Right lobe of liver (tissue), 4 donors: Measurements from ENCODE around the gene MFRP.

Experiments
- POLR2A ChIP-seq: fragments of 450-650 bp; IDR thresholded peaks from one replicate; pipeline ENCODE4 v1.6.1; 2017; ENCODE audit warnings: antibody characterized with exemption, mild to moderate bottlenecking
- TF ChIP-seq, protein P1 (sequence below), 4 donors: fragments of 200-600 bp in 3 of 4; fragments of 450-650 bp in 1 of 4; IDR thresholded peaks; one replicate each; pipeline versions ENCODE4 v1.5.1 to v1.8.0; 2016 to 2022; ENCODE audit warnings: antibody characterized with exemption in 4 of 4, mild to moderate bottlenecking in 2 of 4
- donor health status: DM: no; HTN: no; CAD: no.
- donor health status: DM: no; HTN: no; CAD: no.
- donor health status: DM: no; HTN: yes; CAD: no.

DNA sequence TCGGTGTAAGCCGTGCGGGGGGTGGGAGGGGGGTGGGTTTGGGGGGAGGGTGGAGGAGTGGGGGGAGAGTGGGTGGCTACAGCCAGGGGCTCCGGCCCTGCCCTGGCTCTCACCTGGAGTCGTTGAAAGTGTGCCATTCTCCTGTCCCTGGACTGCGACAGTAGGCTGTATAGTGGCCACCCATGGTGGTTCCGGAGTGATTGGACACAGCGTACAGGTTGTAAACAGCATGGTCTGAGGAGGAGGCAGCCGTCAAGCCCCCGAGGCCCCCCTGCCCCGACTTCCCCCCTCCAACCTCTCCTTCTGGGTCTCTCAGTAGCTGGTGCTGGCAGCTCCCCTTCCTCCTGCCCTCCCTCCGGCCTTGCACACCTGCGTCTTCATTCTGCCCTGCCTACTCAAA, 10.6 kb upstream of the MFRP start:
- TF ChIP-seq, protein P1, sequence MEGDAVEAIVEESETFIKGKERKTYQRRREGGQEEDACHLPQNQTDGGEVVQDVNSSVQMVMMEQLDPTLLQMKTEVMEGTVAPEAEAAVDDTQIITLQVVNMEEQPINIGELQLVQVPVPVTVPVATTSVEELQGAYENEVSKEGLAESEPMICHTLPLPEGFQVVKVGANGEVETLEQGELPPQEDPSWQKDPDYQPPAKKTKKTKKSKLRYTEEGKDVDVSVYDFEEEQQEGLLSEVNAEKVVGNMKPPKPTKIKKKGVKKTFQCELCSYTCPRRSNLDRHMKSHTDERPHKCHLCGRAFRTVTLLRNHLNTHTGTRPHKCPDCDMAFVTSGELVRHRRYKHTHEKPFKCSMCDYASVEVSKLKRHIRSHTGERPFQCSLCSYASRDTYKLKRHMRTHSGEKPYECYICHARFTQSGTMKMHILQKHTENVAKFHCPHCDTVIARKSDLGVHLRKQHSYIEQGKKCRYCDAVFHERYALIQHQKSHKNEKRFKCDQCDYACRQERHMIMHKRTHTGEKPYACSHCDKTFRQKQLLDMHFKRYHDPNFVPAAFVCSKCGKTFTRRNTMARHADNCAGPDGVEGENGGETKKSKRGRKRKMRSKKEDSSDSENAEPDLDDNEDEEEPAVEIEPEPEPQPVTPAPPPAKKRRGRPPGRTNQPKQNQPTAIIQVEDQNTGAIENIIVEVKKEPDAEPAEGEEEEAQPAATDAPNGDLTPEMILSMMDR (IDR thresholded peaks at IDR 0.05): no peak
- TF ChIP-seq POLR2A: no peak
